Suppressor macrophage treated with lipopolysaccharide for 4 hours (primary cell): ENCODE results near the gene NEK6.

Experiments
- DNase-seq: peaks from one replicate; pipeline ENCODE4 v3.0.0-alpha.2; 2020

NEK6 gene

GRCh38 chr9:124345751-124346281 is 88.1 kb downstream of the NEK6 start:
- no peak for DNase-seq

- DNase-seq = no peak
Measured at GRCh38 chr9:124346347-124347163, 88.8 kb downstream of the NEK6 start.

- no peak for DNase-seq
Measured at GRCh38 chr9:124347206-124347967, 89.6 kb downstream of the NEK6 start.

GRCh38 chr9:124347968-124348358 is 90.2 kb downstream of the NEK6 start:
- DNase-seq = no peak

GRCh38 chr9:124348363-124348762 is 90.6 kb downstream of the NEK6 start:
- DNase-seq = no peak

- DNase-seq = no peak
Measured at GRCh38 chr9:124348831-124349230, 91.1 kb downstream of the NEK6 start.

GRCh38 chr9:124349267-124349666 is 91.5 kb downstream of the NEK6 start:
- no peak for DNase-seq

GRCh38 chr9:124349675-124350493 is 92.1 kb downstream of the NEK6 start:
- DNase-seq = no peak

GRCh38 chr9:124350494-124351263 is 92.9 kb downstream of the NEK6 start:
- DNase-seq = no peak

GRCh38 chr9:124351672-124352468 is 94.1 kb downstream of the NEK6 start:
- DNase-seq = no peak

GRCh38 chr9:124352616-124353015 is 94.9 kb downstream of the NEK6 start:
- DNase-seq = no peak

GRCh38 chr9:124353166-124353768 is 95.5 kb downstream of the NEK6 start:
- no peak for DNase-seq

GRCh38 chr9:124353811-124354274 is 96.1 kb downstream of the NEK6 start:
- DNase-seq = no peak

GRCh38 chr9:124354346-124355038 is 96.7 kb downstream of the NEK6 start:
- DNase-seq = no peak

GRCh38 chr9:124355039-124355940 is 97.5 kb downstream of the NEK6 start:
- DNase-seq = no peak

- no peak for DNase-seq
Measured at GRCh38 chr9:124355941-124356744, 98.4 kb downstream of the NEK6 start.

- DNase-seq = no peak
Measured at GRCh38 chr9:124356745-124357390, 99.1 kb downstream of the NEK6 start.
